ENCODE measurements around the gene SLC16A4.

The SLC16A4 gene

DNA sequence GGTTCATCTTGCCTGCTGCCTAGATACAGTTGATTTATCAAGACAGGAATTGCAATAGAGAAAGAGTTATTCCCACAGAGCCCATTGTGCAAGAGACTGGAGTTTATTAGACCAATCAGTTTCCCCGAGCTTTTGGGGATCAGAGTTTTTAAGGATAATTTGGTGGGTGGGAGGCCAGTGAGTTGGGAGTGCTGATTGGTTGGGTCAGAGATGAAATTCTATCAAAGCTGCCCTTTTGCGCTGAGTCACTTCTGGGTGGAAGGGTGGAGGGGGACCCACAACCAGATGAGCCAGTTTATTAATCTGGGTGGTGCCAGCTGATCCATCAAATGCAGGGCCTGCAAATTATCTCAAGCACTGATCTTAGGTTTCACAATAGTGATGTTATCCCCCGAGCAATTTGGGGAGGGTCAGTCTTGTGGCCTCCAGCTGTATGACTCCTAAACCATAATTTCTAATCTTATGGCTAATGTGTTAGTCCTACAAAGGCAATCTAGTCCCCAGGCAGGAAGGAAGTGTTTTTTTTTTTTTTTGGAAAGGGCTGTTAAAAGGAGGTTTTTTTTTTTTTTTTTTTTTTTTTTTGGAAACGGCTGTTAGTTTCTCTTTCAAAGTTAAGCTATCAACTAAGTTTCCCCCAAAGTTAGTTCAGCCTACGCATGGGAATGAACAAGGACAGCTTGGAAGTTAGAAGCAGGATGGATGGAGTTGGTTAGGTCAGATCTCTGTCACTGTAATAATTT, 7.4 kb downstream of the SLC16A4 start:
- TF ChIP-seq, protein P1, sequence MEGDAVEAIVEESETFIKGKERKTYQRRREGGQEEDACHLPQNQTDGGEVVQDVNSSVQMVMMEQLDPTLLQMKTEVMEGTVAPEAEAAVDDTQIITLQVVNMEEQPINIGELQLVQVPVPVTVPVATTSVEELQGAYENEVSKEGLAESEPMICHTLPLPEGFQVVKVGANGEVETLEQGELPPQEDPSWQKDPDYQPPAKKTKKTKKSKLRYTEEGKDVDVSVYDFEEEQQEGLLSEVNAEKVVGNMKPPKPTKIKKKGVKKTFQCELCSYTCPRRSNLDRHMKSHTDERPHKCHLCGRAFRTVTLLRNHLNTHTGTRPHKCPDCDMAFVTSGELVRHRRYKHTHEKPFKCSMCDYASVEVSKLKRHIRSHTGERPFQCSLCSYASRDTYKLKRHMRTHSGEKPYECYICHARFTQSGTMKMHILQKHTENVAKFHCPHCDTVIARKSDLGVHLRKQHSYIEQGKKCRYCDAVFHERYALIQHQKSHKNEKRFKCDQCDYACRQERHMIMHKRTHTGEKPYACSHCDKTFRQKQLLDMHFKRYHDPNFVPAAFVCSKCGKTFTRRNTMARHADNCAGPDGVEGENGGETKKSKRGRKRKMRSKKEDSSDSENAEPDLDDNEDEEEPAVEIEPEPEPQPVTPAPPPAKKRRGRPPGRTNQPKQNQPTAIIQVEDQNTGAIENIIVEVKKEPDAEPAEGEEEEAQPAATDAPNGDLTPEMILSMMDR (IDR thresholded peaks at IDR 0.05) = no peak

DNA sequence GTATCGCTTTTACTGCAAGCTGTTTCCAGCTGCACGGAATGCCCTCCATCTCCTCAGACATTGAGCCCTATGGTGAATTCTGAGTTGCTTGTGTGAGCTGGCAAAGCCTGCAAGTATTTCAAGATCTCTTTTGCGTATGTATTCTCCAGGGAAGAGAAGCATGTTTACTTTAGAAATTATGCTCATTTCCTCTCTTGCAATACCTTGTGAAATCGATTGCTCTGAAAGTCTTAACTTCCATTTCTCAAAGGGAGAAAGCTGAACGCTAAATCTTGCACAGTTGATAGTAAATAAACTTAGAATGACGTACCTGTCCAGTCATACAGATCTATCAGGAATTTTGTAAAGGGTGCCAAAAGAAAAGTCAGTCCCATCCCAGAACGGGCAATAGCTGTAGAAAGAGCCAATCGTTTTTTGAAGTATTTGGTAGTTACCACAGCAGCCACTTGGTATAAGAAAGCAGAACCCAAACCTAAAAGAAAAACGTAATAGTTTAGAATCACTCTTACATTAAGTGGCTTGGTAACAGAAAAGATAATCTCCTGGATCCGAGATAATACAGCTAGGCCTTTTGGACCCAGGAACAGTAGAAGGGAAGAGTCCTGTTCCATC, 10.0 kb downstream of the SLC16A4 start:
- TF ChIP-seq, protein P1 (IDR thresholded peaks at IDR 0.05) = no peak

DNA sequence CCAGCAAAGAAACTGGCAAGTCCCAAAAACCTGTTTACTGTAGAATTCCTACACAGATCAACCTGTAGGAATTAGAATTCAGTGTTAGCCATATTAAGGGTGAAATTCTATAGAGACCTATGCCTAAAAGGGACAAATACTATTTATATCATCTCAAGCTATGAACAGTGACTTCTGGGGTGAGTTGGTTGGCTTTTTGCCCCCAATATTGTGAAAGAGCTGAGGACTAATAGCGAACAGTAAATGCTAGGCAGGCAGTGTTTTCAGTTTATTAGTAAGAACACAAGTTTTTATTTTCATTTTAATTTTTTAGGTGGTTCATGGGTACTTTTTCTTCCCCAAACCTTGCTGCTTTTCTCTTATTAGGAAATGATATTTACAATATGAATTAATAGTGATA, 15.3 kb downstream of the SLC16A4 start:
- TF ChIP-seq, protein P1 (IDR thresholded peaks at IDR 0.05) = no peak

DNA sequence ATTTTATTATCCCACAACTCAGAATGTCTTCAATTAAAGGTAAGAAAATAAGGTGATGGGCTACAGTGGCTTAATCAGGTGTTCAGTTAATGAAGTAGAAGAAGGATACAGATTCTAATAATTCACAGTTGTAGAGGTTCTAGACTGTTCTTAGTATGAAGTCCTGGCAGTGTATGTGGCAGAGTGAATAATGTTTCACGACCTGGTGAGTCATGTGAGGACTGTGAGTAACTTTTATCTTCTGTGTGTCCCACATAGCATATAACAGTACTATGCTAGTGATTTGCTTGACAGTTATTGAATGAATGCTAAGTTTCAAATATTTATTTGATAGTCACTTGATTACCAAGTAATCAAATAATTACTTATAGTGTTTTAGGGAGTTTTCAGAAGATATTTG, 20.0 kb downstream of the SLC16A4 start:
- TF ChIP-seq, protein P1 (IDR thresholded peaks at IDR 0.05) = no peak

DNA sequence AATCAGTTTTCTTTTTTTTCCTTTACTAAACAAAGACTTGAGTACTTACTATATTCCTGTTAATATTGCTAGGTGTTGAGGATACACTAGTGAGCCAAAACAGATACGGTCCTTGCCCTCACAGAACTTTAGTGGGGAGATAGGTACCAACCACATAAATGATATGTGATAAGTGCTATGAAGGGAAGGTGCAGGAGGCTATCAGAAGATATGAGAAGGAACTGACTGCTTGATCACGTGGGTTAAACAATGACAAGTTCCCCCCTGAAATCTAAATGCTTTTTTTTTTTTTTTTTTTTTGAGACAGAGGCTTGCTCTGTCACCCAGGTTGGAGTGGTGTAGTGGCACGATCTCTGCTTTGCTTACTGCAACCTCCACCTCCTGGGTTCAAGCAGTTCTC, 26.6 kb downstream of the SLC16A4 start:
- TF ChIP-seq, protein P1 (IDR thresholded peaks at IDR 0.05) = no peak

DNA sequence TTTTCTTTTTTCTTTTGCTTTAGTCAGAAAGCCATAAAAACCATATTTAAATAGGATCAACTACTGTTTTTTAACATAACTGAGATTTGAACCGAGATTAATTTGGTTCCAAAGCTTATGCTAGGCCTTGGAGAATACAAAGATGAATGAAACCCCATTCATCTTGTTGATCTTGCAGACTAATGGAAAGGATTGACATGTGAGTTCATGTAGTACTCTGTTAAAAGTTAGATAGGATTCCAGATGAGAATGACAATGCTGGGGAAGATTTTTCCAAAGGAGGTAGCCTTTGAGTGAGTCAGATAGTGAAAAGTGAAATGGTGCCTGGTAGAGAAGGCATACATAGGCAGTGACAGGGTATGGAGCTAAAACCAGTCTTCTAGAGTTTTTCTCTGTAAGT, 29.0 kb downstream of the SLC16A4 start:
- TF ChIP-seq, protein P1 (IDR thresholded peaks at IDR 0.05) = no peak

DNA sequence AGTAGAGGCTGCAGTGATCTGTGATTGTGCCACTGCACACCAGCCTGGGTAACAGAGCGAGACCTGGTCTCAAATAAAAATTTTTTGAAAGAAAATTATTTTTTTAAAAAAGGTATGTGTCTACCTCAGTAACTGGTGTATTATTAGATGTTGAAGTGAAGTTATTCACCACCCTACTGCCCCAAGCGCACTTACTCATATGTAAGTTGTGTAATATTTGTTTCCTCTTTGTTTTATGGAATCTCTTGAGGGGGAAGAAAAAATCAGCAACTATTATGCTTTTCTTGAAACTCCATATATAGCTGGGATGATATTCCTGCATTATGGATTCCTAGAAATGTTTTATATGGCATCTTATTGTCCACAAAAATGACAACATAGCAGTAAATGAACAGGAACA, 30.4 kb downstream of the SLC16A4 start:
- TF ChIP-seq, protein P1 (IDR thresholded peaks at IDR 0.05) = no peak
